GM12801 (cell line): ENCODE measurements around the gene TMEM207.

Experiments used
- TF ChIP-seq, protein P1 (sequence below): IDR thresholded peaks from one replicate; pipeline ENCODE4 v1.5.1; 2011; ENCODE audit warnings: control low read depth; ENCODE audit not compliant: insufficient read length; ENCODE audit errors: extremely low read depth

The TMEM207 gene

DNA sequence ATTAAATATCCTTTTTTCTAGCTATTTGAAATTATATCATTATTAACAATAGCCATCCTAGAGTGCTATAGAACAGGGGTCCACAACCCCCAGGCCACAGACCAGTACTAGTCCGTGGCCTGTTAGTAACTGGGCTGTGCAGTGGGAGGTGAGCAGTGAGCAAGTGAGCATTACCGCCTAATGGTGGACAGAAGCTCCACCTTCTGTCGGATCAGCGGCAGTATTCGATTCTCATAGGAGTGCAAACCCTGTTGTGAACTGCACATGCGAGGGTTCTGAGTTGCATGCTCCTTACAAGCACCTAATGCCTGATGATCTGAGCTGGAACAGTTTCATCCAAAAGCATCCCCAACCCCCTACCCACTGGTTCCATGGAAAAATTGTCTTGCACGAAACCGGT, 50.0 kb downstream of the TMEM207 start:
- TF ChIP-seq, protein P1, sequence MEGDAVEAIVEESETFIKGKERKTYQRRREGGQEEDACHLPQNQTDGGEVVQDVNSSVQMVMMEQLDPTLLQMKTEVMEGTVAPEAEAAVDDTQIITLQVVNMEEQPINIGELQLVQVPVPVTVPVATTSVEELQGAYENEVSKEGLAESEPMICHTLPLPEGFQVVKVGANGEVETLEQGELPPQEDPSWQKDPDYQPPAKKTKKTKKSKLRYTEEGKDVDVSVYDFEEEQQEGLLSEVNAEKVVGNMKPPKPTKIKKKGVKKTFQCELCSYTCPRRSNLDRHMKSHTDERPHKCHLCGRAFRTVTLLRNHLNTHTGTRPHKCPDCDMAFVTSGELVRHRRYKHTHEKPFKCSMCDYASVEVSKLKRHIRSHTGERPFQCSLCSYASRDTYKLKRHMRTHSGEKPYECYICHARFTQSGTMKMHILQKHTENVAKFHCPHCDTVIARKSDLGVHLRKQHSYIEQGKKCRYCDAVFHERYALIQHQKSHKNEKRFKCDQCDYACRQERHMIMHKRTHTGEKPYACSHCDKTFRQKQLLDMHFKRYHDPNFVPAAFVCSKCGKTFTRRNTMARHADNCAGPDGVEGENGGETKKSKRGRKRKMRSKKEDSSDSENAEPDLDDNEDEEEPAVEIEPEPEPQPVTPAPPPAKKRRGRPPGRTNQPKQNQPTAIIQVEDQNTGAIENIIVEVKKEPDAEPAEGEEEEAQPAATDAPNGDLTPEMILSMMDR: no peak

DNA sequence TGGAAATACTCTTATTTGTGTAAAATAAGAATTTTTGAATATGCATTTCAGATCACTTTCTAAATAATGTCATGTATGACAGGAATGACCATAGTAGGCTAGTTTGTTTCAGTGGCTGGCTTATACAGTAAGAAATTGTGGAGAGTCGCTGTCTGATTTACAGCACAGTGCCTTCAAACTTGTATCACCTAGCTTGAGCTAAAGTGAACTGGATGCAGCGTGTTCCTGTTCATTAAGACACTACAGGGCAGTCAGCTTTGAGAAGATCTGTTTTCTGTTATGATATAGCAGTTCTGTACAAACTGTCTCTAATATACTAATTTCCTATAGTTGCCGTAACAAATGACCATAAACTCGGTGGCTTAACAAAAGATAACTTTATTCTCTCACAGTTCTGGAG, 51.8 kb downstream of the TMEM207 start:
- TF ChIP-seq, protein P1: no peak

GRCh38 chr3:190396001-190396400, 53.7 kb downstream of the TMEM207 start:
- TF ChIP-seq, protein P1: no peak

GRCh38 chr3:190388703-190389102, 61.0 kb downstream of the TMEM207 start:
- TF ChIP-seq, protein P1: no peak

GRCh38 chr3:190387578-190388213, 62.0 kb downstream of the TMEM207 start, which contains the start of gene CLDN16:
CLDN16 (plus strand) TSS chr3:190388163; CDS start chr3:190388330, 167 bp downstream.
- TF ChIP-seq, protein P1: no peak

DNA sequence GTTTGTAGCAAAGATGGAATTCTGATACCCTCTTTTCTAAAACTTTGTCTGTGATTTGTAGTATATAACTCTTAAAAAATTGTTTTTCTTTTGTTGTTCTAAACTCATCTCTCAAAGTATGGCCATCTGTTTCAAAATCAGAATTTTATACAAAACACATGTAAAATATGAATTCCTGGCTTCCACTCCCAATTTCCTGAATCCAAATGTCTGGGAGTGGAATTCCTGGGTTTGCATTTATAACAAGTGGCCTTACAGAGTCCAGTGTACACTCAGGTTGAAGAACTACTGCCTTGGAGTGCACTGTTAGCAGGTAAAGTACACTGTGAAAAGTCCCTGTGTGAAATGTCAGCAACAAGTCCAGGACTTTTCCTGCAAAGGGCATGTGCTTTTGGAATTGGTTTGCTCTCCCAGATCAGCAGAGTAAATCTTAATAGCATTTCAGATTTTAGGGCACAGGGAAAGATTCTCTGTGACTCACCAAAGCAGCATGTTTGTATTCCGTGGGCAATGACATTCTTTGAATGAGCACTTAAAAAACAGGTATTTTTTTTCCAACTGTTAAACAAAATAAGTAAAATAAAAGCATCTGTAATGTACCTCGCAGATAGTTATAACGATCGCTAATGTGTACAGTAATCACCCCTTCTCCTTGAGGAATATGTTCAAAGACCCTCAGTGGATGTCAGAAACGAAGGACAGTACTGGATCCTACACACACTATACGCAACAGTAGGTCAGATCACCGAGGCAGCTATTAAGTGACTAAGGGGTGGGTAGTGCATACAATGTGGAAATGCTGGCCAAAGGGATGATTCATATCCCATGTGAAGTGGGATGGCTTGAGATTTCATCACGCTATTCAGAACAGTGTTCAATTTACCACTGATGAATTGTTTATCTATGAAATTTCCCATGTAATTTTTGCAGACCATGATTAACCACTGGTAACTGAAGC, 63.7 kb downstream of the TMEM207 start:
- TF ChIP-seq, protein P1: no peak

DNA sequence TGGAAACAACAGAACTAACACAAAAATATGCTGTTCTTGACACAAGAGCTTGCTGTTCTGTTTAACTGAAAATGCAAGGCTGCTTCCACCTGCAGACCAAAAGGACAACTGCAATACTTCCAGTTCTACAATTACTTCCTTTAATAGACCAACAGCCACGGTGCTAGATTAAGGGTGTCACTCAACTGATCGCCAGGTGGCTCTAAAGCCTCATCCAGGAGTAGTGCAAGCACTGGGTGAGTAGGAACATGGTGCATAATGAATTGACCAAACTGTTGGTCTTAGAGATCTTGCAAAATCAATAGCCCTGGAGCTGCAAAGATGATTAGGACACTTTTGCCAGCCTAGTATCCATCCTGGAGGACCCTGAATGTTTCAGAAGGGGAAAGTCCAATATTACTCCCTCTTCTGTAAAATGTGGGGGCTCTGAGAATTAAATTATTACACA, 65.4 kb downstream of the TMEM207 start:
- TF ChIP-seq, protein P1: no peak
